ENCODE results near the gene CBARP. TPM values are rescaled to one million over a fixed set of nuclear protein-coding genes. Genes with fewer than 3 reads are reported as not detected.
A peak's percentile ranks its signal among the peaks of the same experiment; 100 is the strongest.

Gene CBARP
- polyA plus RNA-seq, 1 of the 3 experiments (the other 2 are of a cell fraction): 5.1 TPM

DNA sequence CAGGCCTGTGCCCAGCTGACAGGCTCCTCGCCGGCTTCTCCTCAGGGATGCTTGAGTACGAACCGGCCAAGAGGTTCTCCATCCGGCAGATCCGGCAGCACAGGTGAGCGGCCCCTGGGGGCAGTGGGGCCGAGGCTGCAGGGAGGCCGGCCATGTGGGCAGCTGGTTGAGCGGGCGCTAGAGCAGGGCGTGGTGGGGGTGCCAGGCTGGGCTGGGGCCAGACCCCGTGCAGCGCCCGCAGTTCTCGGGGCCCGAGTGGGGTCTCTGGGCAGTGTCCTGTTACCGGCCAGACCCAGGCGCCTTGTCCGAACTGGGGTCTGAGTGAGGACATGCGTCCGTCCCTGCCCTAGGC, 15.9 kb downstream of the CBARP start:
- Histone ChIP-seq H3K9me3 (no peaks in the 10 kb centered on the region), H3K9me2 (no peaks in the 10 kb centered on the region), H4K20me1 (ENCODE audit: insufficient read depth) (peaks cover 22% of the 10 kb centered on the region; the same call in 1 of the 2 replicates), H3K4me3 (ENCODE audit: low read depth in 2 of 2, low read length in 1 of 2) (no peak overlapping the region), H3K4me1 (ENCODE audit: control insufficient read depth in 1 of 2, insufficient read depth in 2 of 2, low read depth in 1 of 2, low read length in 1 of 2) (peaks cover under 1 to 5% of the 10 kb centered on the region in 2 experiments; a peak in 1 of 4 replicates), H3F3A (replicated peaks; ENCODE audit: insufficient read depth) (peaks cover 6% of the 10 kb centered on the region), H3K9ac (no peak overlapping the region), H3K36me3 (replicated peaks in 1 of 2; ENCODE audit: control insufficient read depth in 1 of 2, insufficient read depth in 2 of 2, low read length in 1 of 2) (peaks cover 0 to 40% of the 10 kb centered on the region in 2 experiments), H2AFZ (ENCODE audit: low read depth) (no peak overlapping the region), H3K79me2 (ENCODE audit: insufficient read depth) (peaks cover 38% of the 10 kb centered on the region), H3K27ac (ENCODE audit: low read depth in 2 of 2, low read length in 1 of 2) (no peak overlapping the region; a peak in 1 of 4 replicates), H3K27me3 (ENCODE audit: insufficient read depth) (no peaks in the 10 kb centered on the region), H3K4me2 (no peak overlapping the region)
- 80% methylated on average over 1 of the region's 22 CpGs for WGBS (ENCODE audit: low lambda C conversion rate)
- ChIA-PET CTCF (interaction anchor here (0.9 to 7.0 kb wide), 17 partner anchors 8 to 267 kb away, joined by 3 to 82 read pairs (median 7); partner anchors contain the start of genes ATP5F1D, CBARP and CIRBP), POLR2A (interaction anchor here (1.2 kb wide), 1 partner anchor 47 kb away, joined by 3 read pairs; no protein-coding TSS in a partner anchor)
- no peak for DNase-seq
- no peak for TF ChIP-seq ELF1 (IDR thresholded peaks at IDR 0.05)
- TF ChIP-seq MAX (IDR thresholded peaks at IDR 0.05; ENCODE audit: low read depth): no peak
- TF ChIP-seq, protein P1, sequence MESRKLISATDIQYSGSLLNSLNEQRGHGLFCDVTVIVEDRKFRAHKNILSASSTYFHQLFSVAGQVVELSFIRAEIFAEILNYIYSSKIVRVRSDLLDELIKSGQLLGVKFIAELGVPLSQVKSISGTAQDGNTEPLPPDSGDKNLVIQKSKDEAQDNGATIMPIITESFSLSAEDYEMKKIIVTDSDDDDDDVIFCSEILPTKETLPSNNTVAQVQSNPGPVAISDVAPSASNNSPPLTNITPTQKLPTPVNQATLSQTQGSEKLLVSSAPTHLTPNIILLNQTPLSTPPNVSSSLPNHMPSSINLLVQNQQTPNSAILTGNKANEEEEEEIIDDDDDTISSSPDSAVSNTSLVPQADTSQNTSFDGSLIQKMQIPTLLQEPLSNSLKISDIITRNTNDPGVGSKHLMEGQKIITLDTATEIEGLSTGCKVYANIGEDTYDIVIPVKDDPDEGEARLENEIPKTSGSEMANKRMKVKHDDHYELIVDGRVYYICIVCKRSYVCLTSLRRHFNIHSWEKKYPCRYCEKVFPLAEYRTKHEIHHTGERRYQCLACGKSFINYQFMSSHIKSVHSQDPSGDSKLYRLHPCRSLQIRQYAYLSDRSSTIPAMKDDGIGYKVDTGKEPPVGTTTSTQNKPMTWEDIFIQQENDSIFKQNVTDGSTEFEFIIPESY (IDR thresholded peaks at IDR 0.05; ENCODE audit: borderline replicate concordance, low read depth): no peak
- TF ChIP-seq FOXM1 (IDR thresholded peaks at IDR 0.05; ENCODE audit: low read depth): no peak
- TF ChIP-seq MEF2A (IDR thresholded peaks at IDR 0.05; ENCODE audit: borderline replicate concordance, low read depth): no peak
- TF ChIP-seq USF1 (IDR thresholded peaks at IDR 0.05; ENCODE audit: borderline replicate concordance, low read depth): no peak
- no peak for TF ChIP-seq JUND (IDR thresholded peaks at IDR 0.05)
- TF ChIP-seq GABPA (IDR thresholded peaks at IDR 0.05; ENCODE audit: low read depth): no peak
- TF ChIP-seq SMC3 (IDR thresholded peaks at IDR 0.05; ENCODE audit: low read depth, low read length): no peak
- TF ChIP-seq YY1 (IDR thresholded peaks at IDR 0.05; ENCODE audit: low read depth): no peak
- no peak for TF ChIP-seq NFIC (IDR thresholded peaks at IDR 0.05; ENCODE audit: borderline replicate concordance)
- TF ChIP-seq NRF1 (IDR thresholded peaks at IDR 0.05; ENCODE audit: low read depth, low read length): no peak

- H3K9ac ChIP-seq: no peak overlapping the region
- H3K9me2 ChIP-seq: no peaks in the 10 kb centered on the region
- no peak overlapping the region; a peak in 1 of 4 replicates for H3K27ac ChIP-seq (ENCODE audit: low read depth in 2 of 2, low read length in 1 of 2)
- no peak overlapping the region for H3K4me3 ChIP-seq (ENCODE audit: low read depth in 2 of 2, low read length in 1 of 2)
- WGBS (ENCODE audit: low lambda C conversion rate): 93% methylated on average over 5 of the region's 38 CpGs
- peaks cover 11% of the 10 kb centered on the region for H3F3A ChIP-seq (replicated peaks; ENCODE audit: insufficient read depth)
- POLR2A ChIA-PET: interaction anchor here (1.0 kb wide), 1 partner anchor 17 kb away, joined by 3 read pairs; no protein-coding TSS in a partner anchor
- H2AFZ ChIP-seq (ENCODE audit: low read depth): no peak overlapping the region
- H3K9me3 ChIP-seq: no peaks in the 10 kb centered on the region
- H3K36me3 ChIP-seq (replicated peaks in 1 of 2; ENCODE audit: control insufficient read depth in 1 of 2, insufficient read depth in 2 of 2, low read length in 1 of 2): peaks cover 0 to 35% of the 10 kb centered on the region in 2 experiments
- H3K4me1 ChIP-seq (ENCODE audit: control insufficient read depth in 1 of 2, insufficient read depth in 2 of 2, low read depth in 1 of 2, low read length in 1 of 2): peaks cover 5 to 7% of the 10 kb centered on the region in 2 experiments; a peak in 2 of 4 replicates
- peaks cover 45% of the 10 kb centered on the region for H3K79me2 ChIP-seq (ENCODE audit: insufficient read depth)
- DNase-seq: peak; percentile 91
- H4K20me1 ChIP-seq (ENCODE audit: insufficient read depth): peaks cover 22% of the 10 kb centered on the region; the same call in 1 of the 2 replicates
- H3K27me3 ChIP-seq (ENCODE audit: insufficient read depth): no peaks in the 10 kb centered on the region
- no peak overlapping the region for H3K4me2 ChIP-seq
- CTCF ChIA-PET: interaction anchor here (0.8 to 7.0 kb wide), 23 partner anchors 11 to 421 kb away, joined by 3 to 82 read pairs (median 5); partner anchors contain the start of genes ATP5F1D, CBARP and CIRBP
- no peak for TF ChIP-seq IRF3 (IDR thresholded peaks at IDR 0.05; ENCODE audit: low read depth, low read length)
- TF ChIP-seq RFX5 (IDR thresholded peaks at IDR 0.05; ENCODE audit: low read length): no peak
- TF ChIP-seq TCF12 (IDR thresholded peaks at IDR 0.05): no peak
- TF ChIP-seq NRF1 (IDR thresholded peaks at IDR 0.05; ENCODE audit: low read depth, low read length): no peak
- TF ChIP-seq POLR2AphosphoS5 (IDR thresholded peaks at IDR 0.05; ENCODE audit: low read depth, low read length): no peak
- TF ChIP-seq SMC3 (IDR thresholded peaks at IDR 0.05; ENCODE audit: low read depth, low read length): peak; percentile 71
- TF ChIP-seq FOXM1 (IDR thresholded peaks at IDR 0.05; ENCODE audit: low read depth): no peak
- no peak for TF ChIP-seq MEF2A (IDR thresholded peaks at IDR 0.05; ENCODE audit: borderline replicate concordance, low read depth)
- TF ChIP-seq MAX (IDR thresholded peaks at IDR 0.05; ENCODE audit: low read depth): no peak
- no peak for TF ChIP-seq TAF1 (IDR thresholded peaks at IDR 0.05; ENCODE audit: borderline replicate concordance, low read depth, low read length)
- TF ChIP-seq CTCF (IDR thresholded peaks at IDR 0.05): peak; percentile 57
These were observed 16.6 kb downstream of the CBARP start for GRCh38 chr19:1220976-1221903.

All from SK-N-SH (cell line).